Measurements from ENCODE around the gene C1QTNF2. TPM values are rescaled to one million over a fixed set of nuclear protein-coding genes. Genes with fewer than 3 reads are reported as not detected.

Gene C1QTNF2
- total and polyA plus RNA-seq, 4 experiments from 2014 or later: not detected

GRCh38 chr5:160398806-160399205 is 28.4 kb upstream of the C1QTNF2 start:
- Mint-ChIP-seq H3K4me3 (peak overlapping the region; percentile 90 to 97 (median 93)), H3K27ac (peak overlapping the region in 1 of 7 donors; percentile 0), H3K4me1 (peaks cover 12 to 19% (median 17%) of the 10 kb centered on the region in 4 donors), H3K27me3 (no peaks in the 10 kb centered on the region), H3K9me3 (no peaks in the 10 kb centered on the region), H3K36me3 (peaks cover 11 to 21% of the 10 kb centered on the region in 2 donors)
- peaks cover 14% of the 10 kb centered on the region for H3K36me3 ChIP-seq (ENCODE audit: insufficient read depth, low read length)
- no peaks in the 10 kb centered on the region for H3K9me3 ChIP-seq (ENCODE audit: control insufficient read depth in 1 of 2, low read length in 2 of 2)
- POLR2A ChIA-PET (ENCODE audit: partially characterized antibody): no interaction called here
- DNase-seq: no peak
- H3K4me1 ChIP-seq (ENCODE audit: insufficient read depth, low read length): peaks cover 11% of the 10 kb centered on the region
- H3K27ac ChIP-seq (ENCODE audit: low read depth, low read length): no peak overlapping the region
- intact Hi-C loops (cut with micrococcal nuclease): no loop called here
- CTCF ChIA-PET (ENCODE audit: partially characterized antibody): interaction anchor here (1.0 to 1.3 kb wide), 2 partner anchors 8 to 377 kb away, joined by 3 to 7 read pairs; no protein-coding TSS in a partner anchor
- no peak overlapping the region for H3K4me3 ChIP-seq (ENCODE audit: low read length in 2 of 2)
- no peaks in the 10 kb centered on the region for H3K27me3 ChIP-seq (ENCODE audit: insufficient read depth, low read length)

GRCh38 chr5:160397492-160397891 is 27.1 kb upstream of the C1QTNF2 start:
- ChIA-PET CTCF (ENCODE audit: partially characterized antibody) (no interaction called here), POLR2A (ENCODE audit: partially characterized antibody) (no interaction called here)
- Mint-ChIP-seq H3K27me3 (no peaks in the 10 kb centered on the region), H3K27ac (no peak overlapping the region), H3K36me3 (peaks cover 3 to 11% of the 10 kb centered on the region in 2 donors), H3K4me3 (no peak overlapping the region), H3K4me1 (peaks cover 12 to 19% (median 17%) of the 10 kb centered on the region in 4 donors), H3K9me3 (no peaks in the 10 kb centered on the region)
- no peak for DNase-seq
- peaks cover 7% of the 10 kb centered on the region for H3K36me3 ChIP-seq (ENCODE audit: insufficient read depth, low read length)
- no peak overlapping the region for H3K4me3 ChIP-seq (ENCODE audit: low read length in 2 of 2)
- no peaks in the 10 kb centered on the region for H3K27me3 ChIP-seq (ENCODE audit: insufficient read depth, low read length)
- H3K27ac ChIP-seq (ENCODE audit: low read depth, low read length): no peak overlapping the region
- intact Hi-C loops (cut with micrococcal nuclease): no loop called here
- H3K4me1 ChIP-seq (ENCODE audit: insufficient read depth, low read length): peaks cover 11% of the 10 kb centered on the region
- no peaks in the 10 kb centered on the region for H3K9me3 ChIP-seq (ENCODE audit: control insufficient read depth in 1 of 2, low read length in 2 of 2)

GRCh38 chr5:160395111-160395510 is 24.7 kb upstream of the C1QTNF2 start:
- DNase-seq: no peak
- no peaks in the 10 kb centered on the region for H3K9me3 Mint-ChIP-seq
- H3K4me1 Mint-ChIP-seq: peaks cover 11 to 13% (median 12%) of the 10 kb centered on the region in 4 donors
- H3K27me3 Mint-ChIP-seq: peaks cover 0 to 2% of the 10 kb centered on the region in 2 donors
- Histone ChIP-seq H3K27me3 (ENCODE audit: insufficient read depth, low read length) (no peaks in the 10 kb centered on the region), H3K36me3 (ENCODE audit: insufficient read depth, low read length) (no peaks in the 10 kb centered on the region), H3K4me3 (ENCODE audit: low read length in 2 of 2) (no peak overlapping the region), H3K27ac (ENCODE audit: low read depth, low read length) (no peak overlapping the region), H3K4me1 (ENCODE audit: insufficient read depth, low read length) (peaks cover 6% of the 10 kb centered on the region), H3K9me3 (ENCODE audit: control insufficient read depth in 1 of 2, low read length in 2 of 2) (no peaks in the 10 kb centered on the region)
- H3K4me3 Mint-ChIP-seq: no peak overlapping the region
- H3K36me3 Mint-ChIP-seq: peaks cover 0 to 4% of the 10 kb centered on the region in 2 donors
- POLR2A ChIA-PET (ENCODE audit: partially characterized antibody): no interaction called here
- H3K27ac Mint-ChIP-seq: no peak overlapping the region
- CTCF ChIA-PET (ENCODE audit: partially characterized antibody): interaction anchor here (1.4 to 2.1 kb wide), 2 partner anchors 24 to 373 kb away, joined by 4 to 7 read pairs; partner anchors contain the start of gene SLU7
- intact Hi-C loops (cut with micrococcal nuclease): no loop called here

- Histone ChIP-seq H3K4me1 (ENCODE audit: insufficient read depth, low read length) (no peaks in the 10 kb centered on the region), H3K27ac (ENCODE audit: low read depth, low read length) (no peak overlapping the region), H3K4me3 (ENCODE audit: low read length in 2 of 2) (no peak overlapping the region), H3K27me3 (ENCODE audit: insufficient read depth, low read length) (no peaks in the 10 kb centered on the region), H3K36me3 (ENCODE audit: insufficient read depth, low read length) (no peaks in the 10 kb centered on the region), H3K9me3 (ENCODE audit: control insufficient read depth in 1 of 2, low read length in 2 of 2) (no peaks in the 10 kb centered on the region)
- Mint-ChIP-seq H3K36me3 (peaks cover 4 to 13% of the 10 kb centered on the region in 2 donors), H3K27me3 (peaks cover 0 to 2% of the 10 kb centered on the region in 2 donors), H3K4me1 (peaks cover 0 to 2% (median 0%) of the 10 kb centered on the region in 4 donors), H3K4me3 (no peak overlapping the region), H3K27ac (no peak overlapping the region), H3K9me3 (peaks cover 0 to 21% (median 14%) of the 10 kb centered on the region in 8 donors)
- CTCF ChIA-PET (ENCODE audit: partially characterized antibody): interaction anchor here (0.7 to 2.3 kb wide), 10 partner anchors 9 to 1234 kb away, joined by 3 to 7 read pairs (median 4); partner anchors contain the start of gene FAM200C
- intact Hi-C loops (cut with micrococcal nuclease): loop anchor here (1.0 kb wide), 1 partner anchor 370 kb away; no protein-coding TSS in a partner anchor
- DNase-seq: peak in 3 of 5 donors; percentile 7 to 20 (median 13)
- POLR2A ChIA-PET (ENCODE audit: partially characterized antibody): no interaction called here
Measured at GRCh38 chr5:160390787-160391696, 20.6 kb upstream of the C1QTNF2 start.

- intact Hi-C loops (cut with micrococcal nuclease): no loop called here
- Mint-ChIP-seq H3K4me1 (peaks cover 0 to 2% (median 0%) of the 10 kb centered on the region in 4 donors), H3K9me3 (peaks cover 0 to 21% (median 14%) of the 10 kb centered on the region in 8 donors), H3K27ac (no peak overlapping the region), H3K36me3 (peaks cover 4 to 13% of the 10 kb centered on the region in 2 donors), H3K4me3 (no peak overlapping the region), H3K27me3 (peaks cover 0 to 2% of the 10 kb centered on the region in 2 donors)
- Histone ChIP-seq H3K27ac (ENCODE audit: low read depth, low read length) (no peak overlapping the region), H3K9me3 (ENCODE audit: control insufficient read depth in 1 of 2, low read length in 2 of 2) (no peaks in the 10 kb centered on the region), H3K36me3 (ENCODE audit: insufficient read depth, low read length) (no peaks in the 10 kb centered on the region), H3K4me1 (ENCODE audit: insufficient read depth, low read length) (no peaks in the 10 kb centered on the region), H3K4me3 (ENCODE audit: low read length in 2 of 2) (no peak overlapping the region), H3K27me3 (ENCODE audit: insufficient read depth, low read length) (no peaks in the 10 kb centered on the region)
- ChIA-PET POLR2A (ENCODE audit: partially characterized antibody) (no interaction called here), CTCF (ENCODE audit: partially characterized antibody) (no interaction called here)
- DNase-seq: no peak
Measured at GRCh38 chr5:160387445-160387844, 17.0 kb upstream of the C1QTNF2 start.

GRCh38 chr5:160385496-160385895 is 15.1 kb upstream of the C1QTNF2 start:
- POLR2A ChIA-PET (ENCODE audit: partially characterized antibody): no interaction called here
- intact Hi-C loops (cut with micrococcal nuclease): no loop called here
- Histone ChIP-seq H3K4me3 (ENCODE audit: low read length in 2 of 2) (no peak overlapping the region), H3K27ac (ENCODE audit: low read depth, low read length) (no peak overlapping the region), H3K9me3 (ENCODE audit: control insufficient read depth in 1 of 2, low read length in 2 of 2) (no peaks in the 10 kb centered on the region), H3K4me1 (ENCODE audit: insufficient read depth, low read length) (no peaks in the 10 kb centered on the region), H3K27me3 (ENCODE audit: insufficient read depth, low read length) (no peaks in the 10 kb centered on the region), H3K36me3 (ENCODE audit: insufficient read depth, low read length) (no peaks in the 10 kb centered on the region)
- Mint-ChIP-seq H3K4me3 (no peak overlapping the region), H3K4me1 (no peaks in the 10 kb centered on the region), H3K9me3 (peaks cover 0 to 21% (median 14%) of the 10 kb centered on the region in 8 donors), H3K27ac (no peak overlapping the region), H3K36me3 (peaks cover 4 to 13% of the 10 kb centered on the region in 2 donors), H3K27me3 (peaks cover 0 to 3% of the 10 kb centered on the region in 2 donors)
- no peak for DNase-seq
- CTCF ChIA-PET (ENCODE audit: partially characterized antibody): no interaction called here

- no peaks in the 10 kb centered on the region for H3K4me1 Mint-ChIP-seq
- Histone ChIP-seq H3K4me3 (ENCODE audit: low read length in 2 of 2) (no peak overlapping the region), H3K27ac (ENCODE audit: low read depth, low read length) (no peak overlapping the region), H3K4me1 (ENCODE audit: insufficient read depth, low read length) (no peaks in the 10 kb centered on the region), H3K36me3 (ENCODE audit: insufficient read depth, low read length) (no peaks in the 10 kb centered on the region), H3K9me3 (ENCODE audit: control insufficient read depth in 1 of 2, low read length in 2 of 2) (no peaks in the 10 kb centered on the region), H3K27me3 (ENCODE audit: insufficient read depth, low read length) (no peaks in the 10 kb centered on the region)
- H3K27me3 Mint-ChIP-seq: peaks cover 2 to 8% of the 10 kb centered on the region in 2 donors
- no peak overlapping the region for H3K27ac Mint-ChIP-seq
- CTCF ChIA-PET (ENCODE audit: partially characterized antibody): no interaction called here
- H3K4me3 Mint-ChIP-seq: no peak overlapping the region
- H3K36me3 Mint-ChIP-seq: peaks cover 4 to 13% of the 10 kb centered on the region in 2 donors
- DNase-seq: no peak
- POLR2A ChIA-PET (ENCODE audit: partially characterized antibody): no interaction called here
- intact Hi-C loops (cut with micrococcal nuclease): no loop called here
- peaks cover 0 to 21% (median 14%) of the 10 kb centered on the region in 8 donors for H3K9me3 Mint-ChIP-seq
Measured at GRCh38 chr5:160384681-160385080, 14.3 kb upstream of the C1QTNF2 start.

Measured in CD4-positive, alpha-beta memory T cell (primary cell).